ENCODE data around the gene HTR1A. TPM values are rescaled to one million over a fixed set of nuclear protein-coding genes. Genes with fewer than 3 reads are reported as not detected.

HTR1A gene
- polyA plus RNA-seq, 1 experiment, result not detected

- H3K36me3 ChIP-seq (ENCODE audit: control insufficient read depth, insufficient read depth, low read length), result no peaks in the 10 kb centered on the region
- ChIA-PET CTCF (interaction anchor here (0.6 to 1.9 kb wide), 5 partner anchors 25 to 738 kb away, joined by 3 to 6 read pairs (median 3); no protein-coding TSS in a partner anchor), POLR2A (no interaction called here)
- no peak for DNase-seq (ENCODE audit: low read depth)
- no peak for TF ChIP-seq CTCF (IDR thresholded peaks at IDR 0.05; ENCODE audit: insufficient read depth, low read depth, low read length)
- no peaks in the 10 kb centered on the region for H3K27me3 ChIP-seq (ENCODE audit: control insufficient read depth, insufficient read depth, low read length)
- no peak overlapping the region for H3K4me3 ChIP-seq (ENCODE audit: low read depth, low read length)
Measured at GRCh38 chr5:63963926-63964325, 1.7 kb upstream of the HTR1A start.

GRCh38 chr5:63963080-63963735, 963 bp upstream of the HTR1A start:
- POLR2A ChIA-PET, result no interaction called here
- Histone ChIP-seq H3K36me3 (ENCODE audit: control insufficient read depth, insufficient read depth, low read length) (no peaks in the 10 kb centered on the region), H3K27me3 (ENCODE audit: control insufficient read depth, insufficient read depth, low read length) (no peaks in the 10 kb centered on the region), H3K4me3 (ENCODE audit: low read depth, low read length) (no peak overlapping the region)
- peak; percentile 73 for TF ChIP-seq CTCF (IDR thresholded peaks at IDR 0.05; ENCODE audit: insufficient read depth, low read depth, low read length)
- CTCF ChIA-PET, result interaction anchor here (0.6 to 1.9 kb wide), 6 partner anchors 25 to 1423 kb away, joined by 3 to 6 read pairs (median 4); no protein-coding TSS in a partner anchor
- DNase-seq (ENCODE audit: low read depth), result peak; percentile 6

GRCh38 chr5:63961598-63962161, 565 bp downstream of the HTR1A start:
- ChIA-PET POLR2A (no interaction called here), CTCF (no interaction called here)
- DNase-seq (ENCODE audit: low read depth), result no peak
- Histone ChIP-seq H3K27me3 (ENCODE audit: control insufficient read depth, insufficient read depth, low read length) (no peaks in the 10 kb centered on the region), H3K4me3 (ENCODE audit: low read depth, low read length) (no peak overlapping the region), H3K36me3 (ENCODE audit: control insufficient read depth, insufficient read depth, low read length) (no peaks in the 10 kb centered on the region)
- TF ChIP-seq CTCF (IDR thresholded peaks at IDR 0.05; ENCODE audit: insufficient read depth, low read depth, low read length), result no peak

GRCh38 chr5:63961125-63961597, 1.1 kb downstream of the HTR1A start:
- ChIA-PET CTCF (no interaction called here), POLR2A (no interaction called here)

More at GRCh38 chr5:63961125-63961597, 1.1 kb downstream of the HTR1A start:
- no peak overlapping the region for H3K4me3 ChIP-seq (ENCODE audit: low read depth, low read length)
- H3K27me3 ChIP-seq (ENCODE audit: control insufficient read depth, insufficient read depth, low read length), result no peaks in the 10 kb centered on the region
- no peak for DNase-seq (ENCODE audit: low read depth)
- no peak for TF ChIP-seq CTCF (IDR thresholded peaks at IDR 0.05; ENCODE audit: insufficient read depth, low read depth, low read length)
- no peaks in the 10 kb centered on the region for H3K36me3 ChIP-seq (ENCODE audit: control insufficient read depth, insufficient read depth, low read length)

Measured in BJ (cell line).